ENCODE measurements around the gene ABTB2. TPM values are rescaled to one million over a fixed set of nuclear protein-coding genes. Genes with fewer than 3 reads are reported as not detected.
"Not testable (repeated sequence)": the region's sequence is repeated elsewhere in the genome, so short reads cannot be mapped to it uniquely, and the experiment has no call there.

The ABTB2 gene
- total RNA-seq, 1 donor from 2014 or later: 12.1 TPM

DNA sequence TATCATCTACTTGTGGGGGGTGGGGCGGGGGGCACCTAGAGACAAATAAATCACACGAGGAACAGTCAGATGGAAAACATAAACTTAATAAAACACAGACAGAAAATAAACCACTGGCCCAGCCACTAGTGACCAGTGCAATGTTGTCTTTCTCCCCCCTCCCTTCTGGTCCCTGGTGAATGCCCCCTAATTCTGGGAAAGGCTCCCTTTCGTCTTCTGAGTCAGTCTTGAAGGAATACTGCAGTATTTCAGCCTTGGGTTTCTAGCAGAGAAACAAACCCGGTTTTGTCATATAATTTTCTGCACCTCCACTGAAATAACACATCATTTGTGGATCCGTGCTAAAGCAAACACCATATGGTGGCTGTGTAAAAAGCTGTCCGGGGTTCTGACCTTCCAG is 101.7 kb downstream of the ABTB2 start:
- ATAC-seq (peak; percentile 72), DNase-seq (no peak)
- intact Hi-C loops (cut with micrococcal nuclease): loop anchor here (10.0 kb wide), 1 partner anchor 89 kb away; no protein-coding TSS in a partner anchor

- ATAC-seq: no peak
- no peak for DNase-seq
- intact Hi-C loops (cut with micrococcal nuclease): loop anchor here (10.0 kb wide), 1 partner anchor 90 kb away; no protein-coding TSS in a partner anchor
Observed at GRCh38 chr11:34255101-34255500, 102.7 kb downstream of the ABTB2 start.

DNA sequence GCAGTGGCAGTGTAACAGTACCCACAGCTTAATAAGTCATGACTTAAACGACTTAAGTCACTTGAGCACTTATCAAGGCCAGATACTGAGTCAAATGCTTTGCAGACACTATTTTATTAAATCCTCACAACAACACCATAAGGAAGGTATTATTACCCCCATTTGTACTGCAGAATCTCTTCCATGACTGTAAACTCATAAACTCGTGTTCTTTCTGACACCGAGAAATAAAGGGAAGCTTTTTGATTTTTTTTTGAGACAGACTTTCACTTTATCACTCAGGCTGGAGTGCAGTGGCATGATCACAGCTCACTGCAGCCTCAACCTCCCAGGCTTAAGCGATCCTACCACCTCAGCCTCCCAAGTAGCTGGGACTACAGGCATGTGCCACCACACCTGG is 103.8 kb downstream of the ABTB2 start:
- intact Hi-C loops (cut with micrococcal nuclease): loop anchor here (10.0 kb wide), 1 partner anchor 91 kb away; no protein-coding TSS in a partner anchor
- ATAC-seq: no peak
- no peak for DNase-seq

DNA sequence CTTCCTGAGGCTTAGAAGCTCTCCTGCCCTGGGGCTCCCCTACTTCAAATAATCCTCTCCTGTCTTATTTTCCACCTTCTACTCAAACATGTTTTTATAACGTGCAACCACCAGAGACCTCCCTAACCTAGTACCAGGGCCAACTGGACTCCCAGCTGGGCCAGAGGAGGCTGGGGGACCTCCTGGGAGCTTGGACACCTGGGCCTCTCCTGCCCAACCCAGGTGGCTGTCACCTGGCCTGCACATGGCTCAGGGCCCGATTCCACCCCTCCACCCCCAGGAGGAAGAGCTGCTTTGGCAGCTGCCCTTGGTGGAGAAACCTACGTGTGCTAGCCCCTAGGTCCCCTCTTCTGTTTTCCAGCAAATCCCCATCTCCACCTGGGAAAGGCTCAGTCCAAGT is 105.2 kb downstream of the ABTB2 start:
- ATAC-seq (no peak), DNase-seq (no peak)
- intact Hi-C loops (cut with micrococcal nuclease): loop anchor here (10.0 kb wide), 1 partner anchor 92 kb away; no protein-coding TSS in a partner anchor

DNA sequence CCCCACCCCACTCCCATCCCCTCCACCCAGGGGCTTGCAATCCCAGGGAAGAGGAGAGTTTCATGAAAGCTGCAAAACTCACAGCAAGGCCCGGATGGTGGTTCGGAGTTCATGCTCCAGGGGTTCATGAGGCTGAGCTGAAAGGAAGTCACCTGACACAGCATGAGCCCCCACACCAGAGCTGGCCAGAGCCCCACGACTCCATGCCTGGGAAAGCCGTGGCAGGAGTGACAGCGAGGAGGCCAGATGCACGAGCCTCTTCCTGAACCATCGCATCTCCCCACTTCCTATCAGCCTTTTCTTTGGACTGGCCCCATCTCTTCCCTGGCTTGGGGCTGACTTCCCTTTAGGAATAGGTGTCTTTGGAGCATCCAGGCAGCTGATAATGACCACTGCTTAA is 105.8 kb downstream of the ABTB2 start:
- intact Hi-C loops (cut with micrococcal nuclease): loop anchor here (10.0 kb wide), 1 partner anchor 93 kb away; no protein-coding TSS in a partner anchor
- DNase-seq: no peak
- ATAC-seq: no peak

DNA sequence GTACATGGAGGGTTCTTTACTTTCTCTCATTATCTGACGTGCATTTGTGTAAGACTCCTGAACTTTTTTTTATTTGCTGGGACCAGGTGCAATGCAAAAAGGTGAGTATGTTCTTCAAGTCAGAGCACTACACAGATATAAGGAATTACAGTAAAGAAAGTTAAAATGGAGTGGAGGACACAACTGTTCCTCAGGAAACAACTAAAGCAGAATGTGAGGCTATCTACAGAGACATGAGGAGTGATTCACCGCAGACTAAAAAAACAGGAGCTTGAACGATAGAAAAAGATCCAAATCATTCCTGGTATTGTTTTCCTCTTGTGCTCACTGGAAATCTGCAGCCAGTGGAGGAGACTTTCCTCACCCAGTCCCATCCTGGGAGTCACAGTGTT is 106.2 kb downstream of the ABTB2 start:
- intact Hi-C loops (cut with micrococcal nuclease): loop anchor here (10.0 kb wide), 1 partner anchor 93 kb away; no protein-coding TSS in a partner anchor
- ATAC-seq (peak; percentile 11), DNase-seq (no peak)

- intact Hi-C loops (cut with micrococcal nuclease): loop anchor here (10.0 kb wide), 1 partner anchor 94 kb away; no protein-coding TSS in a partner anchor
- peak; percentile 94 for ATAC-seq
- DNase-seq: peak; percentile 72
Observed at GRCh38 chr11:34250732-34251588, 106.8 kb downstream of the ABTB2 start.

DNA sequence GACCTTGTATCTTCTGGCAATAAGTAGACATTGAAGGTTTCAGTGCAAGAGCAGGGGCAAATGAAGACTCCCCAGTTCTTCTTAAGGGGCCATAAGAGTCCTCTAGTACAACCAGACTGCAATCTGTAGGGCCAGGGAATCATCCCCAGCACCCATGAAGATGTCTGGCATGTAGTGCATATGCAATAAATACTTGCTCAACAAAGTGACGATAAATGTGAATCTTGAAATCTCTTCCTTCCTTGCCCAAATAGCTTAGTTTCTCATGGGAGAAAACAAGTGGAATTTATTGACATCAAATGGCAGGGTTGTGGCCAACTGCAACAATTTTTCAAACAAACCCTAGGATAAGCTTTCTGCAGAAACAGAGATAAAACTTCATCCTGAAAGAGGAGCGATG is 107.6 kb downstream of the ABTB2 start:
- DNase-seq (no peak), ATAC-seq (no peak)
- intact Hi-C loops (cut with micrococcal nuclease): loop anchor here (10.0 kb wide), 1 partner anchor 95 kb away; no protein-coding TSS in a partner anchor

DNA sequence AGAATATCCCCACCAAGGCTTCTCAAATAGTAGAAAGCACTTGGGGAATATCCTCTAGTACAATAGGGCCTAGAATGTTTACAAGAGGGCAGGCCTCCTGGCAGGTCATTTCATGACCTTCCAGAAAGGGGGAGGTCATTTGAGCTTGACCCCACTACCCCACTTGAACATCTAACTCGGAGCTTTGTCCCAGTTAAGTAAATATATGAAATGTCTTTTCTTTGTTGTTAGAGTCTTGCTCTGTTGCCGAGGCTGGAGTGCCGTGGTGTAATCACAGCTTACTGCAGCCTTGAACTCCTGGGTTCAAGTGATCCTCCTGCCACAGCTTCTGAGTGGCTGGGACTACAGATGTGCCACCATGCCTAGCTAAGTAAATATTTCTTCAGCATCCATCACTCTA is 108.4 kb downstream of the ABTB2 start:
- DNase-seq (no peak), ATAC-seq (no peak)
- intact Hi-C loops (cut with micrococcal nuclease): no loop called here

DNA sequence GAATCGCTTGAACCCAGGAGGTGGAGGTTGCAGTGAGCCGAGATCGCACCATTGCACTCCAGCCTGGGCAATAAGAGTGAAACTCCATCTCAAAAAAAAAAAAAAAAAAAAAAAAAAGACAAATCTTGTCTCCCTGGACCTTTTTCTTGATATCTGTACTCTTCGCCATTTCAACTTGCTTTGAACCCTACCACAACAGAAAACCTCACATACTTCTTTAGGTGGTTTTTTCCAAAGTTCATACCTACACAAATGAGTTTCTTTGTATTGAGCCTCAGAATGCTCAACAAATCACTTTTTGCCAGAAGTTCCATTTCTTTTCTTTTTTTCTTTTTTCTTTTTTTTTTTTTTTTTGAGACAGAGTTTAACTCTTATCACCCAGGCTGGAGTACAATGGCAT is 111.3 kb downstream of the ABTB2 start:
- intact Hi-C loops (cut with micrococcal nuclease); ATAC-seq; DNase-seq: not testable (repeated sequence)

DNA sequence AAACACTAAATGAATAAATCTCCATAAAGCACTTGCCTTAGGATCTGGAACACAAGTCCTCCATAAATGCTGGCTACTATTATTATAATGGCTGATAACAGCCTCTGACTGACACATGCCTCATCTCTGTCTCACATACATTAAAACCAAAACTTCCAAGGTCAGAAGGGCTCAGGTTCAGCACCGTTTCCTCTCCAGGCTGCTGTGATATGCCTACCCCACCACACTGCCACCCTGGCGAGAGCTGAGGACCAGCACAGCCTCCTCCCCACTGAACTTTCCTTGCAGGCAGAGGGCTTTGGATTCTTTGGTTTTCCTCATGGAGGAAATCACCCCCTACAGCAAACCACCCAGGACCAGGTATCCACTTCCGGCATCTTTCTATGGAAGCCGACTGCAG is 112.8 kb downstream of the ABTB2 start:
- intact Hi-C loops (cut with micrococcal nuclease): no loop called here
- DNase-seq (no peak), ATAC-seq (no peak)

- ATAC-seq: peak; percentile 59
- no peak for DNase-seq
- intact Hi-C loops (cut with micrococcal nuclease): no loop called here
Observed at GRCh38 chr11:34243600-34244464, 114.0 kb downstream of the ABTB2 start.

DNA sequence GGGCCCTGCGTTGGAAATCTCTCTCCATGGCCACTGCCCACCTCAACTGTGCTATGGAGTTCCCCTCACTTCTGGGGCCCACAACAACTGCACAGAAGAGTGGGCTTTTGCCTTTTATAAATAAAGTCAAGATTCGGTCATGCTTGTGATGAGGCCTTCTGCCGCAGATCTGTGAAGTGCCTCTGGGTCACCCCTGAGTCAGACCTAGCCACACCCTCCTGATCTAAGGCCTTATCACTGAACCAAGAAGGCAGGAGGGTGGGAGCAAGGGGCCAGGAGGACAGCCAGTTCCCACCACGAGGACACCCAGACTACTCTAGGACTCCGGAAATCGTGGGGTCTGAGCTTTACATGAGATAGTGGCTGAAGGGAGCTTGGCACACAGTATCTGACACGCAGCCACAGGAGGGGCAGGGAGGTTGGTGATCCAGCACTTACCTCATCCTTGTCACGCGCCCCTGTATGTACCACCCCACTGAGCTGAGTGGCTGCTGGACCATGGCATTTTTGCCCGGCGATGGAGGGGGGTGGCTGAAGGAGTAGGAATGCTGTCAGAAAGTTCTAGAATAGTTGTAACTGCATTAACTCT is 115.7 kb downstream of the ABTB2 start:
- DNase-seq (no peak), ATAC-seq (peak; percentile 63)
- intact Hi-C loops (cut with micrococcal nuclease): no loop called here

DNA sequence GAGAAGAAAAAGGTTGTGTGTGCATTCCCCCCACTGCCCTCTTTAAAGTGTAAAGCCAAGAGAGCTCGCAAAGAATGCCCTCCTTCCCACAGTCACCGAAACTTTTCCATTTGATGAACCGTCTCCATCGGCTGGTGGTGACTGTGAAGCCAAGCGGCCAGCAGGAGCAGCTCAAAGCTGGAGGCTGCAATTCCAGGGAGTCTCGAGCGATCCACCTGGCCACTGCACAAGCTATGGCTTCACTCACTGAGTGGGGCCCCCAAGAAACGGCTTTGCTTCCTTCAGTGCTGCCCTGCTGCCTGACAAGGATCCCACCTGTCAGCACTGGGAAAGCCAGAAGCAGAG is 117.7 kb downstream of the ABTB2 start:
- ATAC-seq: no peak
- intact Hi-C loops (cut with micrococcal nuclease): no loop called here
- no peak for DNase-seq

DNA sequence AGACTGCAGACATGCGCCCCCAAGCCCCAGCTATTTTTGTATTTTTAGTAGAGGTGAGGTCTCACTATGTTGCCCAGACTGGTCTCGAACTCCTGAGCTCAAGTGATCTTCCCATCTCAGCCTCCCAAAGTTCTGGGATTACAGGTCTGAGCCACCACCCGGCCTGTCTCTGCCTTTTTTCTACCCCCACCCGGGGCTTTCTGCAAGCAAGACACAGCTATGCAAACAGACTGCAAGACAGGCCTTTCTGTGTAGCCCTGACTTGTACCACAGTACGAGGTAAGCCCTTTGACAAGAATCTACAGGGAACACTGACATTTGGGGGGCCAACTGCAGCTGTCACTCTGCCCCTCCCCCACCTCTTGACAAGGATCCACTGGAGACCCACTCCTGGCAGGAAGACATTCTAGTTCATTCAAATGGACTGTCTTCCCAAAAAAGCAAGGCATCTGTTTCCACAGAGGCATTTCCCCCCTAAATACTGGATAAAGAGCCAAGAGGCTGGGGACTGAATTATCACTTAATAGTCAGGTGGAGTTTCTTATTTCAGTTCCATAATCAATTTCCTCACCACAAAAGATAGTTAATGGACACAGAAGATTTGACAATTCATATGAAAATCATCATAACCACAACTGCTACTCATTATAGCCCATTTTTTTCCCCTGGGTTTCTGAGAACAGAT is 118.2 kb downstream of the ABTB2 start:
- intact Hi-C loops (cut with micrococcal nuclease): no loop called here
- DNase-seq (no peak), ATAC-seq (no peak)

DNA sequence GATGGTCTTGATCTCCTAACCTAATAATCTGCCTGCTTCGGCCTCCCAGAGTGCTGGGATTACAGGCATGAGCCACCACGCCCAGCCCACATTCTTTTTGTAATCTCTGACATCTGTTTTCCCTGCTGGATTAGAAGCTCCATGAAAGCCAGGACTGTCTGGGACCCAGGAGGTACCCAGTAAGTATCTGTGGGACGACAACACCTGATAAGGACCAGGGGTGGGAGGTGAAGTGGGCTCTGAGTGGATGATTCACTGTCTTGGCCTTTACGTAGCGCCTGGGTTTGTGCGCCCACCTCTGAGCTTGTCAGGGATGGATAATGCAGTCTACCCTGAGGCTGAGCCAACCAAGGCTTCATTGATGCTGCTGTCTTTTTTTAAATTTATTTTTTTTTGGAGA is 118.8 kb downstream of the ABTB2 start:
- intact Hi-C loops (cut with micrococcal nuclease): no loop called here
- ATAC-seq: no peak
- DNase-seq: no peak

DNA sequence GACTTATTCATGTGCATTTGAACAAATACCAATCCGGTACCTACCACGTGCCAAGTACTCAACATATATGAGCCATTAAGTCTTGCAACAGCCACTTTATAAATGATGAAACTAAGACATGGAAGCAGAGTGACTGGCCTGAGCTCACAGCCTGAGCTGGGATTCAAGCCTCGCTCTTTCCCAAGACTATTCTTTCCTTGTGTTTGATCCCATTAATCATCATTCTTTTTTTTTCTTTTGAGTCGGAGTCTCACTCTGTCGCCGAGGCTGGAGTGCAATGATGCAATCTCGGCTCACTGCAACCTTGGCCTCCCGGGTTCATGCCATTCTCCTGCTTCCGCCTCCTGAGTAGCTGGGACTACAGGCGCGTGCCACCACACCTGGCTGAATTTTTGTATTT is 119.3 kb downstream of the ABTB2 start:
- DNase-seq (no peak), ATAC-seq (no peak)
- intact Hi-C loops (cut with micrococcal nuclease): no loop called here

- intact Hi-C loops (cut with micrococcal nuclease): no loop called here
- no peak for ATAC-seq
- no peak for DNase-seq
Observed at GRCh38 chr11:34236572-34236971, 121.2 kb downstream of the ABTB2 start.

DNA sequence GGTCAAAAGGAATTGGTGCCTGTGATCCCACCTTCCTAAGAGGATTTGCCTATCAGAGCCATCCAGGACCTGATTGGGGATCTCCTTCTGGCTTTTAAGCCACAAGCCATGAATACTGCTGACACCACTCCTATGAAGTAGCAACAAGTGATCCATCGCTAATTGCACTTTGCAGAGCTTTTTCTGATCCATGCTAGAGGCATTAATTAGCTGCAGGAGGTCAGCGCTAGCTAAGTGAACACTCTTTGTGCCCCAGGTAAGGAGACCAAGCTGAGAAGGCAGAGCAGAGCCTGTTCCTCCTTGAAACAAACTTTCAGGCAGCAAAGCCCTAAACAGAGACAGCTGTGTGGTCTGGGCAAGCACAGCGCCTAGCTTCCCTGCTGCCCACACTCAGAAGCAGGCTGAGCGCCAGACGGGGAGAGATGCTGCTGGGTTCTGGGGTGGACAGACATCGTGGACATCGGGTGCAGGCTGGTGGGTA is 122.2 kb downstream of the ABTB2 start:
- no peak for ATAC-seq
- intact Hi-C loops (cut with micrococcal nuclease): no loop called here
- DNase-seq: no peak
